WTC11 (cell line): ENCODE data around the gene FOXRED1. TPM values are rescaled to one million over a fixed set of nuclear protein-coding genes. Genes with fewer than 3 reads are reported as not detected.

Source experiments
- ARID4B ChIP-seq: sonication (generic); formaldehyde crosslinking; IDR thresholded peaks from 2 replicates; pipeline ENCODE4 v1.8.0; 2023; ENCODE audit warnings: missing genetic modification reagents, mild to moderate bottlenecking, borderline replicate concordance
- CBFB ChIP-seq: sonication (generic); formaldehyde crosslinking; IDR thresholded peaks from 2 replicates; pipeline ENCODE4 v1.8.1; 2022; ENCODE audit warnings: mild to moderate bottlenecking, low read depth, missing genetic modification reagents
- E2F4 ChIP-seq: sonication (generic); formaldehyde crosslinking; IDR thresholded peaks from 2 replicates; pipeline ENCODE4 v1.8.1; 2022; ENCODE audit warnings: low read depth, mild to moderate bottlenecking, moderate library complexity, missing genetic modification reagents, borderline replicate concordance
- ERG ChIP-seq: fragments of 250-450 bp; sonication (Bioruptor Pico); IDR thresholded peaks from 2 replicates; pipeline ENCODE4 v1.8.0; 2021; ENCODE audit warnings: mild to moderate bottlenecking
- GRHL2 ChIP-seq: fragments of 250-450 bp; sonication (Bioruptor Pico); IDR thresholded peaks from 2 replicates; pipeline ENCODE4 v1.8.0; 2022; ENCODE audit warnings: mild to moderate bottlenecking, moderate library complexity; ENCODE audit not compliant: insufficient replicate concordance, severe bottlenecking
- GTF2I ChIP-seq: fragments of 250-450 bp; sonication (Bioruptor Pico); conservative IDR thresholded peaks from 2 replicates; pipeline ENCODE4 v1.4.0; 2021; ENCODE audit warnings: mild to moderate bottlenecking
- JUN ChIP-seq: sonication (generic); formaldehyde crosslinking; IDR thresholded peaks from 2 replicates; pipeline ENCODE4 v1.8.0; 2023; ENCODE audit warnings: mild to moderate bottlenecking, missing genetic modification reagents
- MLX ChIP-seq: sonication (generic); formaldehyde crosslinking; IDR thresholded peaks from 2 replicates; pipeline ENCODE4 v1.8.1; 2023; ENCODE audit warnings: mild to moderate bottlenecking, missing genetic modification reagents, moderate library complexity
- NFATC4 ChIP-seq: fragments of 250-450 bp; sonication (Bioruptor Pico); IDR thresholded peaks from 2 replicates; pipeline ENCODE4 v1.9.0; 2021; ENCODE audit warnings: mild to moderate bottlenecking
- TEAD1 ChIP-seq: sonication (generic); formaldehyde crosslinking; IDR thresholded peaks from 2 replicates; pipeline ENCODE4 v1.8.0; 2022; ENCODE audit warnings: mild to moderate bottlenecking, missing genetic modification reagents
- TP53 ChIP-seq: sonication (generic); formaldehyde crosslinking; IDR thresholded peaks from 2 replicates; pipeline ENCODE4 v1.8.1; 2023; ENCODE audit warnings: mild to moderate bottlenecking, missing genetic modification reagents
- USF1 ChIP-seq: sonication (generic); formaldehyde crosslinking; IDR thresholded peaks from 2 replicates; pipeline ENCODE4 v1.8.0; 2022; ENCODE audit warnings: mild to moderate bottlenecking, missing genetic modification reagents
- ZNF232 ChIP-seq: sonication (generic); formaldehyde crosslinking; IDR thresholded peaks from 2 replicates; pipeline ENCODE4 v1.8.0; 2022; ENCODE audit warnings: mild to moderate bottlenecking, missing genetic modification reagents
- ZNF532 ChIP-seq: fragments of 250-450 bp; sonication (Bioruptor Pico); IDR thresholded peaks from 2 replicates; pipeline ENCODE4 v1.9.0; 2021; ENCODE audit warnings: mild to moderate bottlenecking, borderline replicate concordance
- total RNA-seq: library from RNA; stranded (reverse); gene quantifications from 3 replicates; pipeline ENCODE4 v1.2.3, GENCODE V29; 2021

The FOXRED1 gene
- total RNA-seq, 1 experiment from 2014 or later = 61.9 TPM

GRCh38 chr11:126281245-126281644 lies 12.3 kb downstream of the FOXRED1 start (continued):
- TF ChIP-seq ARID4B (CRISPR knock-in tag) = no peak
- TF ChIP-seq GTF2I (CRISPR knock-in tag) = no peak
- TF ChIP-seq USF1 (CRISPR knock-in tag) = no peak
- TF ChIP-seq CBFB (CRISPR knock-in tag) = no peak
- TF ChIP-seq E2F4 (CRISPR knock-in tag) = no peak
- no peak for TF ChIP-seq GRHL2
- no peak for TF ChIP-seq ERG (CRISPR knock-in tag)
- TF ChIP-seq JUN (CRISPR knock-in tag) = no peak
- no peak for TF ChIP-seq ZNF232 (CRISPR knock-in tag)
- TF ChIP-seq ZNF532 (CRISPR knock-in tag) = no peak
- no peak for TF ChIP-seq TP53
- TF ChIP-seq NFATC4 (CRISPR knock-in tag) = no peak
- no peak for TF ChIP-seq TEAD1 (CRISPR knock-in tag)
- TF ChIP-seq MLX (CRISPR knock-in tag) = no peak
